NCI-H510A treated with DMSO at 0.1 percent for 48 hours (cell line): ENCODE data around the gene DGKB.
A peak's percentile ranks its signal among the peaks of the same experiment; 100 is the strongest.

Experiments
- DNase-seq: peaks from one replicate; lab custom pipeline; 2025; lab: John Stamatoyannopoulos, UW

DGKB gene

GRCh38 chr7:14760730-14761478 lies 141.6 kb downstream of the DGKB start:
- DNase-seq = no peak

GRCh38 chr7:14759785-14760184 lies 142.8 kb downstream of the DGKB start:
- no peak for DNase-seq

GRCh38 chr7:14754631-14755030 lies 147.9 kb downstream of the DGKB start:
- DNase-seq = peak; percentile 61

- no peak for DNase-seq
Measured at GRCh38 chr7:14752301-14752700, 150.2 kb downstream of the DGKB start.

- no peak for DNase-seq
Measured at GRCh38 chr7:14751461-14751860, 151.1 kb downstream of the DGKB start.

- DNase-seq = no peak
Measured at GRCh38 chr7:14748461-14748860, 154.1 kb downstream of the DGKB start.

GRCh38 chr7:14747701-14748100 lies 154.8 kb downstream of the DGKB start:
- DNase-seq = no peak

GRCh38 chr7:14745076-14745475 lies 157.5 kb downstream of the DGKB start:
- DNase-seq = no peak

GRCh38 chr7:14740606-14741005 lies 161.9 kb downstream of the DGKB start:
- DNase-seq = no peak

GRCh38 chr7:14739841-14740185 lies 162.7 kb downstream of the DGKB start:
- DNase-seq = no peak

- DNase-seq = no peak
Measured at GRCh38 chr7:14739168-14739840, 163.2 kb downstream of the DGKB start.

- no peak for DNase-seq
Measured at GRCh38 chr7:14738086-14738485, 164.5 kb downstream of the DGKB start.

- no peak for DNase-seq
Measured at GRCh38 chr7:14734839-14735321, 167.7 kb downstream of the DGKB start.

GRCh38 chr7:14720785-14721184 lies 181.8 kb downstream of the DGKB start:
- DNase-seq = no peak

GRCh38 chr7:14717816-14718215 lies 184.7 kb downstream of the DGKB start:
- peak; percentile 86 for DNase-seq

GRCh38 chr7:14717169-14717568 lies 185.4 kb downstream of the DGKB start:
- no peak for DNase-seq

- no peak for DNase-seq
Measured at GRCh38 chr7:14714161-14714728, 188.3 kb downstream of the DGKB start.

- DNase-seq = no peak
Measured at GRCh38 chr7:14698239-14698638, 204.3 kb downstream of the DGKB start.

- DNase-seq = no peak
Measured at GRCh38 chr7:14697684-14698083, 204.9 kb downstream of the DGKB start.

- DNase-seq = peak; percentile 53
Measured at GRCh38 chr7:14691597-14692203, 210.9 kb downstream of the DGKB start.

GRCh38 chr7:14691034-14691433 lies 211.5 kb downstream of the DGKB start:
- no peak for DNase-seq

GRCh38 chr7:14690486-14690885 lies 212.1 kb downstream of the DGKB start:
- DNase-seq = no peak

- DNase-seq = no peak
Measured at GRCh38 chr7:14690075-14690474, 212.5 kb downstream of the DGKB start.
